COLO668 (cell line): Measurements from ENCODE around the gene CSTF3.
A peak's percentile ranks its signal among the peaks of the same experiment; 100 is the strongest.
"Not testable (repeated sequence)": the region's sequence is repeated elsewhere in the genome, so short reads cannot be mapped to it uniquely, and the experiment has no call there.

Source experiments
- DNase-seq: peaks from one replicate; lab custom pipeline; 2025; ENCODE audit not compliant: unreplicated experiment; lab: John Stamatoyannopoulos, UW

Gene CSTF3

GRCh38 chr11:33161120-33162005 is at the start of gene CSTF3:
CSTF3 (minus strand) TSS chr11:33161480; CDS start chr11:33161325, 155 bp downstream.
- DNase-seq, result peak; percentile 99

GRCh38 chr11:33208150-33208549 is 46.9 kb upstream of the CSTF3 start:
- DNase-seq, result no peak

GRCh38 chr11:33207408-33207985 is 46.2 kb upstream of the CSTF3 start:
- DNase-seq, result no peak

DNA sequence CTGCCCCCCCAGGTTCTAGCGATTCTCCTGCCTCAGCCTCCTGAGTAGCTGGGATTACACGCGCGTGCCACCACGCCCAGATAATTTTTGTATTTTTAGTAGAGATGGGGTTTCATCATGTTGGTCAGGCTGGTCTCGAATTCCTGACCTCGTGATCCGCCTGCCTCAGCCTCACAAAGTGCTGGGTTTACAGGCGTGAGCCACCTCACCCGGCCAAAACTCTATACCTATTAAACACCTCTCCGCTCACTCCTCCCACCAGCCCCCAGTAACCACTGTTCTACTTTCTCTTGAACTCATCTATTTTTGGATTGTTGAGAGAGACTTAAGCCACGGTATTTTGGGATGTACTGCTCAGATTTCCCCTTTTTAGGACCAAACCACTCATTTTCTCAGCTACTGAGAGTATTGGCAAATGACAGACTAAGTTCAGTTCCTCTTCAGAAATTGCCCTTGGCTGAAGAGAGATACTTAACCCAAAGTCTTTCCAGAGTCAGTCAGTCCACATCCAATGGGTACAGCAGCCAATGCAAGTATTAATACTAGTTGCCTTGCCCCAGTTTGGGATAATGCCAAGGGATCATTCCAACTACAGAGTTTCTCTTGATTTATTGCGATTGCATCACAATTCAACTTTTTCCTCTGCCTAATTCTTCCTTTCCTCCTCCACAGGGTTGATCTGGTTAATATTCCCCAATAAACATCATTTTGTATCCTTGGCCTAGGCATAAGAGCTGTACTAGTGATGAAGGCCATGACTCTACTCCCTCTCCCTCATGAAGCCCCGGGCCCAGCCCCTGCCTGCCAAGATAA is 36.8 kb upstream of the CSTF3 start:
- no peak for DNase-seq

- no peak for DNase-seq
These were observed 34.3 kb upstream of the CSTF3 start for GRCh38 chr11:33195462-33196173.

GRCh38 chr11:33194455-33194854 is 33.2 kb upstream of the CSTF3 start:
- no peak for DNase-seq

GRCh38 chr11:33191467-33191866 is 30.2 kb upstream of the CSTF3 start:
- DNase-seq, result no peak

DNA sequence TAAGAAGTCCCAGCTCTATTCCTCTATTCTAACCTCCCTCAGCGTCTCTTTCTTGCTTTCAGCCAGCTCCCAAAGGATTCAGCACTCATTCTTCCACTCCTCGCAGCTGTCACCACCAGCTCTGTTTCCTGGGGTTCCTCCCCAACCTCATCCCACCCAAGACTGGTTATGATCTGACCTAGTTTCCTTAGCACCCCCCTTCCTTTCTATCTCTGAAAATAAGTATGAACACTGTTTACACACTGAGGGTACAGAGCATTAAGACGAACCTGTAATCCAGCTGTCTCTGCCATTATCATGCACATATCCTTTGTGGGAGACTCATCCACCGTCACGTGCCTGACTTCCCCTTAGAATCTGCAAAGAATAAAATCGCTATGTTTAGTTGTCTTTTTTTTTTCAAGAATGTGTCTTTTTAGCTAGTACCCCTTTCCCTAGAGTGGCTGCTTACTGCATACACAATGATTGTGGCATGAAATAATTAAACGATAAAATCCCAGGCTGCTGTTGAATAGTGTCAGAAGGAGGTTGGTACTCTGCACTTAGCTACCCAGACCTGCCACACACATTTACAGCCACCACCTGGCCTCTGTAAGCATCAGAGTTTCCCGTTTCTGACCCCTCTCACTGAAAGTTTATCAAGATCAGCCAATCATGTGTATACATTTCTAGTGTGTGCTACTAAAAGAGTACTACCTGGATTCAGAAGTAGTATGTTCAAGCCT is 26.9 kb upstream of the CSTF3 start:
- DNase-seq, result no peak

DNA sequence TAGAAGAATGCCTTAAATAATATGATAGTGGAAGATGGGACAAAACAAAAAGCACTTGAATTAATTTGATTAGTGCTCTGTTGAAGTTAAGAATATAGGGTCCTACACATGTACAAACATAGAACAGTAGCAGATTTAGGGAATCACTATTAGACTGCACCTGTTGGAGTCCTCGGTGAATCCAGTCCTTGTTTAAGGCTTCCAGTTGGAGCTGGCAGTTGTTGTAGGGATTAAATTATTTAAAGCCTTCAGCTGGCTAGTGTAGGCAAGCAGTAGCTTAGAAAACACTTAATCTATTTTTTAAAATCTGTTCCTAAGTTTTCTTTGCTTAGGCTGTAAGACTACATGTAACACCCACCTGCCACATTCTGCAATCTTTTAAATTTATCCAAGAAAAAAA is 24.5 kb upstream of the CSTF3 start:
- DNase-seq, result no peak

GRCh38 chr11:33182246-33182878 is 21.1 kb upstream of the CSTF3 start:
- no peak for DNase-seq

DNA sequence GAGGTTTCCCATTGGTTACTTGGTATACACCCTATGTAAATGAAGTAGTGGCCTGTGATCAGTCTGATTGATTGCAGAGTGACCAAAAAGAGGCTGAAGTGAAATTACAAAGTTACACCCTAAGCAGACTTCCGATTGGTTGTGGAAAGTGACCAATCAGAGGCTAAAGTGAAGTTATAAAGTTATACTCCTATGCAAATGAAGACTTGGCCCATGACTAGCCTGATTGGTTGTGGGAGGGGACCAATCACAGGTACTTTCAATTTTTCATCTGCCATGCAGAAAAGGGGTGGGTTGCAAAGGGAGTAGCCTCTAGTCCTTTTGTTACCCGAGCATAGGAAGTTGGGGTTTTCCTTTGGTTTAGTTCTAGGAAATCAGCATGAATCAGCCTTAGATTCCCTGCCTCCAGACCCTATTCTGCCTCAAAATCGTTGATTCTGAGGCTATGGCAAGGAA is 18.1 kb upstream of the CSTF3 start:
- DNase-seq, result no peak

DNA sequence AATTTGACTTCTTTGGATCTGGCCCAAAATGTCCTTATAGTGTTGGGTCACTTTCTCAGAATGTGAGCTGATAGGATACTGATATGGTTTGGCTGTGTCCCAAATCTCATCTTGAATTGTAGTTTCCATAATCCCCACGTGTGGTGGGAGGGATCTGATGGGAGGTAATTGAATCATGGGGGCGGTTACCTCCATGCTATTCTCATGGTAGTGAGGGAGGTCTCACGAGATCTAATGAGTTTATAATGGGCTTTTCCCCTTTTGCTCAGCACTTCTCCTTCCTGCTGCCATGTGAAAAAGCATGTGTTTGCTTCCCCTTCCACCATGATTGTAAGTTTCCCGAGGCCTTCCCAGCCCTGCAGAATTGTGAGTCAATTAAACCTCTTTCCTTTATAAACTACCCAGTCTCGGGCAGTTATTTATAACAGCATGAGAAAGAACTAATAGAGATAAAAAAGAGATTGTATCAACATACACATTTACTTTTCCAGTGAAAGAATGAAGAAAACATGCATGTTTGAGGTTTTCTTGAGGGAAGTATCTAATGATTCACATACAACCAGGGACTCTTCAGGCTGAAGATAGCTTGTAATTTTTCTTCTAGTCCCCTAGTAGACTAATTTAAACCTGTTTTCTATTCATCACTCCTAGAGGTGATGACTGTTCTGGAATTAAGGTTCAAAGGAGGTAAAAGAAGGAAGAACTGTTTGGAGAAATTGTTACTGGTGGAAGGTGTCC is 17.3 kb upstream of the CSTF3 start:
- no peak for DNase-seq

DNA sequence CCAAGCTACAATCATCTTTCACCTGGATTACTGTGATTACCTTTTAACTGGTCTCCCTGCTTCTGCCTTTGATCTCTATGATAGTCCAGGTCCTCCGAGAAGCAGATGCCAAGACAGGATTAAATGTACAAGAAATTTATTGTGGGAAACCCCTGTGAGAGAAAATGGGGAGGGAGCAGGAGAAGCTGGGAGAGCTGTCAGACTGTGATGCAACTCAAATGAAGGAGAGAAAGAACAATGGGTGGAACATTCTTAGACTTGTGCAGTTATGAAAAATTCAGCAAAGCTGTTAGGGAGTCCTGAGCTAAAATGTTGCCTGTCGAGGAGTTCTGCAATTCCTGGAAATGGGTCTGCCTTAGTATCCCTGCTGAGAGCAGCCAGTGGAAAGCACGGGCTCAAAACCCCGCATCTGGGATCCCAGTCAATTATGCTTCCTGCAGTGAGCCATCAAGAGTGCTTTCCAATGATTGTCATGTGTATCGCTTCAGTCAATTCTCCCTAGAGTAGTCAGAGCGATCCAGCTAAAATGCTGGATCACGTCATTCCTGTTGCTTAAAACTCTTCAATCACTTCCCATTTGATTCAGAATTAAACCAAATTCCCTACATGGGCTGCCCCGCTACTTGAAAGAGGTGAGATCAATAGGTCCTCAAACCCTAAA is 16.5 kb upstream of the CSTF3 start:
- no peak for DNase-seq

DNA sequence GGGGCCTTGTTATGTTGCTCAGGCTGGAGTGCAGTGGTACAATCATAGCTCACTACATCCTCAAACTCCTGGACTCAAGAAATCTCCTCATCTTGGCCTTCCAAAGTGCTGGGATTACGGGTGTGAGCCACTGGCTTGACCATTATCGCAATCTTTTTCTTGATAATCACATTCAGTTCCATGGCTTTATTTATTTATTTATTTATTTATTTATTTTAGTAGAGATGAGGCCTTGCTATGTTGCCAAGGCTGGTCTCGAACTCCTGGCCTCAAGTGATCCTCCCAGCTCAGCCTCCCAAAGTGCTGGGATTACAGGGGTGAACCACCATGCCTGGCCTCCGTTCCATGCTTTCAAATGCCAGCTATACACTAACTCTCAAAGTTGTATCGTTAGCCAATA is 15.5 kb upstream of the CSTF3 start:
- DNase-seq, result not testable (repeated sequence)

DNA sequence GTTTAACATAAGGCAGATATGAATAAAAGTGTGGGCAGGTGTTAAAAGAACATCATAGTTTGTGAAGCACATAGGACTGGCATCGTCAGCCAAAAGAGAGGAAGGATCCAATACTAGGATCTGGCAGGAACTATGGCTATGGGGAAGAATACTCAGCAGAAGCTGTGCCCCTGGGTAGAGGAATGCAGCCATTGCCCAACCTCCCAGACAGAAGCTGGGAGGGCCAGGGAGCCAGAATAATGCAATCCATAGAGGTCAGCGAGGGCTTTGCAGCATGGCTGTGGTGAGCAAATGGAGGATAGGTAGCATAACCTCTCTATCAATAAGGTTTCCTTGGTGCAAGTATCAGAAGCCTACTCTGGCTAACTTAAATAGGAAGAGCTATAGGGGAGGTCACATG is 11.7 kb upstream of the CSTF3 start:
- no peak for DNase-seq

- DNase-seq, result no peak
These were observed 11.1 kb upstream of the CSTF3 start for GRCh38 chr11:33172345-33172744.

DNA sequence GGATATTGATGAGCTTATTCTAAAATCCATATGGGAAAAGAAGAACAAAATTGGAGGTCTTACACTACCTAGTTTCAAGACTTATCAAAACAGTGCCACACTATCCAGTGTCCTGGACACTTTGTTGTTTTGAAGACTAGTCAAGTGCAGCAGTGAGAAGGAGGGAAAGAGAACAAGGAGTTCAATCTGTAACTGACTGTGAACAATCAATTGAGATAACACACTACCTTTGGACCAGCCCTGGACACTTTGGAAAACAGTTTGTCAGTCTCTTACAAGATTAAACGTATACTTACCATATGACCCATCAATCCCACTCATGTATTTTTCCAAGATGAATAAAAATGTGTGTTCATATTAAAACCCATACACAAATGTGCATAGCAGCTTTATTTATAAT is 10.0 kb upstream of the CSTF3 start:
- no peak for DNase-seq

DNA sequence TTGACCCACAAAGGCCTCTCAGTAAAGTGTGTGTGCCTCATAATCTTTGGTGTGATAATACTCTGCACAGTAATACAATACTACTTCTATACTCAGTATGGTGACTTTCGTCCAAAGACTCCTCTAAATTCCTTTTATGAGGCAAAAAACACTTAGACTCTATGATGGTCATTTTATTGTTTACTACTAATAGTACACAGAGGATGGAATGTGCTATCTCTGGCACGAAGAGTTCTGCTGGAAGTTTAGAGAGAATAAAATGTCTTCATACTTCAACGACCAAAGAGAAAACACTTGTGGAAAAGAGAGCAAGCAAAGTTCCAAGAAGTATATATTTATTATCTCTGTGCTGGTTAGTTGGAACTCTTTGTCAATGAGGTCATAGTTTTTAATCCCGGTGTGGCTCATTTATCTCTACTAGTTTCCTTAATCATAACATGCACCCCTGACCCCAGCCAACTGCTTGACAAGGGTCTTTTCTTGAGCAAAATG is 7.5 kb upstream of the CSTF3 start:
- DNase-seq, result no peak

DNA sequence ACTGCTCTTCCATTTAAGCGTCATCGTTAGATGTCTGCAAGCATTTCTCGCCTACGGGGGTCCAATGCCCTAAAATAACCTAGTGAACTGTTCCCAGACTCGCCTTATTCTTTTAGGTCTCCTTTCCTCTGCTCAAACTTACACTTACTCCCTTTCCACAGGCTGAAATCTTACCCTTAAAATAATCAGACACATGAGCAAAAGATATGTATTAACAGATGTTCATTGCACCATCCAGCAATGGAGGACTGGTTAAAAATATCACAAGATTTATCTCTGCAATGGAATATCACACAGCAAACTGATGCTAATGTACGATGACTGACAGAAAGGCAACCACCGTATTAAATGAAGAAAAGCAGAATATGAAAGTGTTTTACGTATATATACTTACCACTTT is 1.6 kb upstream of the CSTF3 start:
- DNase-seq, result no peak
